Nephron progenitor cell (in vitro differentiated cells): ENCODE measurements around the gene KATNIP.
"Not testable (repeated sequence)": the region's sequence is repeated elsewhere in the genome, so short reads cannot be mapped to it uniquely, and the experiment has no call there.

ENCODE experiments used
- DNase-seq: peaks from one replicate; pipeline ENCODE4 v3.0.0; 2021
- H3K27ac Mint-ChIP-seq: 2 replicates; pipeline ENCODE4 v1.8.0; 2021; ENCODE audit warnings: mild to moderate bottlenecking, moderate library complexity, mixed read lengths
- H3K27me3 Mint-ChIP-seq: 2 replicates; pipeline ENCODE4 v1.8.0; 2021; ENCODE audit warnings: mild to moderate bottlenecking, low read depth, mixed read lengths; ENCODE audit not compliant: poor library complexity
- H3K36me3 Mint-ChIP-seq: 2 replicates; pipeline ENCODE4 v1.8.0; 2021; ENCODE audit warnings: low read depth, mixed read lengths
- H3K4me1 Mint-ChIP-seq: 2 replicates; pipeline ENCODE4 v1.8.0; 2021; ENCODE audit warnings: mixed read lengths
- H3K4me3 Mint-ChIP-seq: 2 replicates; pipeline ENCODE4 v1.8.0; 2021; ENCODE audit warnings: mild to moderate bottlenecking, moderate library complexity, mixed read lengths
- H3K9me3 Mint-ChIP-seq: 2 replicates; pipeline ENCODE4 v1.8.0; 2021; ENCODE audit warnings: mild to moderate bottlenecking, moderate library complexity, mixed read lengths
- TF ChIP-seq, protein P1 (sequence below): fragments of 200-600 bp; sonication (generic); IDR thresholded peaks from 2 replicates; pipeline ENCODE4 v1.5.0; 2021; ENCODE audit warnings: antibody characterized with exemption

Gene KATNIP

GRCh38 chr16:27564224-27564623 is 14.3 kb downstream of the KATNIP start:
- Mint-ChIP-seq H3K4me3 (no peak overlapping the region), H3K27me3 (no peaks in the 10 kb centered on the region), H3K36me3 (no peaks in the 10 kb centered on the region), H3K4me1 (peaks cover 10% of the 10 kb centered on the region), H3K9me3 (no peaks in the 10 kb centered on the region), H3K27ac (no peak overlapping the region)
- DNase-seq: no peak
- TF ChIP-seq, protein P1, sequence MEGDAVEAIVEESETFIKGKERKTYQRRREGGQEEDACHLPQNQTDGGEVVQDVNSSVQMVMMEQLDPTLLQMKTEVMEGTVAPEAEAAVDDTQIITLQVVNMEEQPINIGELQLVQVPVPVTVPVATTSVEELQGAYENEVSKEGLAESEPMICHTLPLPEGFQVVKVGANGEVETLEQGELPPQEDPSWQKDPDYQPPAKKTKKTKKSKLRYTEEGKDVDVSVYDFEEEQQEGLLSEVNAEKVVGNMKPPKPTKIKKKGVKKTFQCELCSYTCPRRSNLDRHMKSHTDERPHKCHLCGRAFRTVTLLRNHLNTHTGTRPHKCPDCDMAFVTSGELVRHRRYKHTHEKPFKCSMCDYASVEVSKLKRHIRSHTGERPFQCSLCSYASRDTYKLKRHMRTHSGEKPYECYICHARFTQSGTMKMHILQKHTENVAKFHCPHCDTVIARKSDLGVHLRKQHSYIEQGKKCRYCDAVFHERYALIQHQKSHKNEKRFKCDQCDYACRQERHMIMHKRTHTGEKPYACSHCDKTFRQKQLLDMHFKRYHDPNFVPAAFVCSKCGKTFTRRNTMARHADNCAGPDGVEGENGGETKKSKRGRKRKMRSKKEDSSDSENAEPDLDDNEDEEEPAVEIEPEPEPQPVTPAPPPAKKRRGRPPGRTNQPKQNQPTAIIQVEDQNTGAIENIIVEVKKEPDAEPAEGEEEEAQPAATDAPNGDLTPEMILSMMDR: no peak

DNA sequence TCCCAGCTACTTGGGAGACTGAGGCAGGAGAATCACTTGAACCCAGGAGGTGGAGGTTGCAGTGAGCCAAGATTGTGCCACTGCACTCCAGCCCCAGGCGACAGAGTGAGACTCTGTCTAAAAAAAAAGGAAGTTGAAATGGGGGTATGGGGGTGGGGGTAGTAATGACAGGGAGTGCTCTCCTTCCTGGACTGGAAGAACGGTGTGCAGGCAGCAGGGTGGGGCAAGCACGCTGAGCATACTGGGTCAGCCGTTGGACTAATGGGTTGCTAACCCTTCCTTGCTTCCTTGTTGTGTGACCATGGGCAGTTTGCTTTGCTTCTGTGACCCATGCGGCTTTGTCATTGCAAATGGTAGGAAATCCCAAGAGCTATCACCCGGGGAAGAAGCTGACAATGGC is 16.5 kb downstream of the KATNIP start:
- no peaks in the 10 kb centered on the region for H3K27me3 Mint-ChIP-seq
- peaks cover 2% of the 10 kb centered on the region for H3K4me1 Mint-ChIP-seq
- DNase-seq: no peak
- no peak overlapping the region for H3K4me3 Mint-ChIP-seq
- no peaks in the 10 kb centered on the region for H3K9me3 Mint-ChIP-seq
- H3K36me3 Mint-ChIP-seq: no peaks in the 10 kb centered on the region
- TF ChIP-seq, protein P1: no peak
- H3K27ac Mint-ChIP-seq: no peak overlapping the region

GRCh38 chr16:27568077-27568476 is 18.1 kb downstream of the KATNIP start:
- no peaks in the 10 kb centered on the region for H3K27me3 Mint-ChIP-seq
- no peak overlapping the region for H3K27ac Mint-ChIP-seq
- DNase-seq: no peak
- no peak overlapping the region for H3K4me3 Mint-ChIP-seq
- TF ChIP-seq, protein P1: no peak
- no peaks in the 10 kb centered on the region for H3K9me3 Mint-ChIP-seq
- peaks cover 16% of the 10 kb centered on the region for H3K4me1 Mint-ChIP-seq
- H3K36me3 Mint-ChIP-seq: no peaks in the 10 kb centered on the region

DNA sequence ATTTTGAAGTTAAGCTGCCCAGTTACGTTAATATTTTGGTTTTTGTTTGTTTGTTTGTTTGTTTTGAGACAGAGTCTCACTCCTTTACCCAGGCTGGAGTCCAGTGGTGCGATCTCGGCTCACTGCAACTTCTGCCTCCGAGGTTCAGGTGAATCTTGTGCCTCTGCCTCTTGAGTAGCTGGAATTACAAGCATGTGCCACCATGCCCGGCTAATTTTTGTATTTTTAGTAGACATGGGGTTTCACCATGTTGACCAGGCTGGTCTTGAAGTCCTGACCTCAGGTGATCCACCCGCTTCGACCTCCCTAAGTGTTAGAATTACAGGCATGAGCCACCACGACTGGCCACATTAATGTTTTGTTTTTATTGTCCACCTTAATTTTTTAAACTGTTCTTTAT is 21.0 kb downstream of the KATNIP start:
- not testable (repeated sequence) for DNase-seq, H3K9me3 Mint-ChIP-seq

GRCh38 chr16:27571433-27572326 is 21.7 kb downstream of the KATNIP start:
- Mint-ChIP-seq H3K36me3 (peaks cover 2% of the 10 kb centered on the region), H3K27ac (peak overlapping the region; percentile 95), H3K4me3 (no peak overlapping the region), H3K9me3 (no peaks in the 10 kb centered on the region), H3K4me1 (peaks cover 37% of the 10 kb centered on the region), H3K27me3 (no peaks in the 10 kb centered on the region)
- no peak for DNase-seq
- TF ChIP-seq, protein P1: no peak

More for the DNA sequence above, 21.0 kb downstream of the KATNIP start:
- not testable (repeated sequence) for H3K27ac Mint-ChIP-seq, H3K27me3 Mint-ChIP-seq, H3K36me3 Mint-ChIP-seq, H3K4me3 Mint-ChIP-seq
- H3K4me1 Mint-ChIP-seq: peaks cover 30% of the 10 kb centered on the region

DNA sequence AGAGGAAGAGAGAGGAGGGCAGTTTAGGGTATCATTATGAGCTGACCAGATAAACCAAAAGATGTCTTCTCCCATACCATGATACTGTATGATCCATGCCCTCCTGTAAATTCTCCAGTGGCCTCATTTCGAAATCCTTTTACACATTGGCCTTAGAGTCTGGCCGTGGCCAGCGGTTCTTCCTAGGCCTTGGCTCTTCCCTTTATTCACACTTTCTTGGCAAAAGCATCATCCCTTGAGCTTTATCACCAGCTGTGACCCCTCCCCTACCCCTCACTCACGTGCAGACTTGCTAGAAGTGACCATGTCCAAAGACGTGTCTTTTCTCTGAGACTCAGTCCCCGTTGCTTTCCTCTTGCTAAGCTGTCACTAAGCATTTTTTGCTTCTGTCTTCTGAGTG is 22.8 kb downstream of the KATNIP start:
- peak overlapping the region; percentile 79 for H3K27ac Mint-ChIP-seq
- no peaks in the 10 kb centered on the region for H3K27me3 Mint-ChIP-seq
- TF ChIP-seq, protein P1: no peak
- H3K4me3 Mint-ChIP-seq: no peak overlapping the region
- H3K4me1 Mint-ChIP-seq: peaks cover 40% of the 10 kb centered on the region
- no peaks in the 10 kb centered on the region for H3K9me3 Mint-ChIP-seq
- no peak for DNase-seq
- H3K36me3 Mint-ChIP-seq: peaks cover 4% of the 10 kb centered on the region
